Peyer's patch (tissue), 4 donors: ENCODE measurements around the gene ATP6V0C.

Experiments used
- CTCF ChIP-seq, 6 experiments: fragments of 450-650 bp in 4 of 6; fragments of 200-600 bp in 2 of 6; sonication (generic) in 1 of 6; IDR thresholded peaks; one replicate each; pipeline ENCODE4 v1.5.1; 2017 to 2019; ENCODE audit warnings: antibody characterized with exemption in 6 of 6, mild to moderate bottlenecking in 3 of 6, moderate library complexity in 1 of 6
- POLR2A ChIP-seq, 2 donors: fragments of 450-650 bp; IDR thresholded peaks; one replicate each; pipeline ENCODE4 v1.5.1; 2017; ENCODE audit warnings: antibody characterized with exemption in 2 of 2, mild to moderate bottlenecking in 2 of 2, moderate library complexity in 2 of 2

- TF ChIP-seq CTCF (IDR thresholded peaks at IDR 0.05): no peak
- no peak for TF ChIP-seq POLR2A (IDR thresholded peaks at IDR 0.05)
Measured at GRCh38 chr16:2487517-2487842, 26.3 kb upstream of the ATP6V0C start.
